HK-2 (cell line): Measurements from ENCODE around the gene LIF.
"Not testable (repeated sequence)": the region's sequence is repeated elsewhere in the genome, so short reads cannot be mapped to it uniquely, and the experiment has no call there.

Source experiments
- DNase-seq: peaks from one replicate; pipeline ENCODE4 v3.0.0-alpha.2; 2018; ENCODE audit not compliant: unreplicated experiment

LIF gene

GRCh38 chr22:30208631-30209603, 37.6 kb downstream of the LIF start:
- DNase-seq, result peak; percentile 71

- peak; percentile 94 for DNase-seq
Measured at GRCh38 chr22:30206944-30207343, 39.6 kb downstream of the LIF start.

- peak; percentile 90 for DNase-seq
Measured at GRCh38 chr22:30205281-30206115, 41.1 kb downstream of the LIF start.

GRCh38 chr22:30204742-30205111, 41.8 kb downstream of the LIF start:
- DNase-seq, result no peak

- DNase-seq, result no peak
Measured at GRCh38 chr22:30204015-30204741, 42.4 kb downstream of the LIF start.

GRCh38 chr22:30202531-30203006, 44.0 kb downstream of the LIF start:
- no peak for DNase-seq

GRCh38 chr22:30201945-30202344, 44.6 kb downstream of the LIF start:
- no peak for DNase-seq

GRCh38 chr22:30200905-30201304, 45.7 kb downstream of the LIF start:
- not testable (repeated sequence) for DNase-seq

GRCh38 chr22:30198921-30199320, 47.6 kb downstream of the LIF start:
- DNase-seq, result no peak

GRCh38 chr22:30198152-30198825, 48.3 kb downstream of the LIF start:
- no peak for DNase-seq

- DNase-seq, result no peak
Measured at GRCh38 chr22:30197389-30197788, 49.2 kb downstream of the LIF start.

GRCh38 chr22:30196880-30197336, 49.7 kb downstream of the LIF start:
- DNase-seq, result no peak

- peak; percentile 92 for DNase-seq
Measured at GRCh38 chr22:30196141-30196879, 50.2 kb downstream of the LIF start.

GRCh38 chr22:30195245-30196140, 51.1 kb downstream of the LIF start:
- no peak for DNase-seq

- no peak for DNase-seq
Measured at GRCh38 chr22:30193031-30193775, 53.4 kb downstream of the LIF start.

GRCh38 chr22:30192427-30192826, 54.1 kb downstream of the LIF start:
- DNase-seq, result no peak

- DNase-seq, result no peak
Measured at GRCh38 chr22:30191040-30191701, 55.4 kb downstream of the LIF start.

GRCh38 chr22:30190574-30190973, 56.0 kb downstream of the LIF start:
- no peak for DNase-seq
